Heart left ventricle (tissue), 16 donors: ENCODE measurements around the gene LMAN1L. TPM values are rescaled to one million over a fixed set of nuclear protein-coding genes. Genes with fewer than 3 reads are reported as not detected.
A peak's percentile ranks its signal among the peaks of the same experiment; 100 is the strongest.

Experiments
- ATAC-seq, 4 donors: fragments of 200-7000 bp; cut with Tn5 transposase; one replicate each; pipeline ENCODE4 v1.9.1; 2020 to 2022; ENCODE audit warnings: moderate library complexity in 4 of 4, mild to moderate bottlenecking in 3 of 4, moderate number of reproducible peaks in 1 of 4
- DNase-seq, 5 donors: peaks; one replicate each; pipeline ENCODE4 v3.0.0-alpha.2; 2020
- H3K27ac ChIP-seq, 12 donors: fragments of 200-600 bp; sonication (generic) in 4 of 12; one replicate each; pipeline versions ENCODE4 v1.5.0 to v1.8.0; 2016 to 2022; ENCODE audit warnings: mild to moderate bottlenecking in 2 of 12
- H3K27me3 ChIP-seq, 9 donors: fragments of 200-600 bp; sonication (generic) in 2 of 9; one replicate each; pipeline versions ENCODE4 v1.5.1 to v1.8.0; 2016 to 2022; ENCODE audit warnings: mild to moderate bottlenecking in 3 of 9
- H3K36me3 ChIP-seq, 9 donors: fragments of 200-600 bp; sonication (generic) in 2 of 9; one replicate each; pipeline versions ENCODE4 v1.5.0 to v1.8.0; 2018 to 2022; ENCODE audit warnings: mild to moderate bottlenecking in 2 of 9
- H3K4me1 ChIP-seq, 12 donors: fragments of 200-600 bp; sonication (generic) in 4 of 12; one replicate each; pipeline versions ENCODE4 v1.5.0 to v1.8.0; 2016 to 2022; ENCODE audit warnings: mild to moderate bottlenecking in 3 of 12
- H3K4me3 ChIP-seq, 12 donors: fragments of 200-600 bp; sonication (generic) in 4 of 12; one replicate each; pipeline versions ENCODE4 v1.5.0 to v1.8.0; 2017 to 2022; ENCODE audit warnings: mild to moderate bottlenecking in 9 of 12, moderate library complexity in 4 of 12
- H3K9me3 ChIP-seq, 12 donors: fragments of 200-600 bp; sonication (generic) in 4 of 12; one replicate each; pipeline versions ENCODE4 v1.5.0 to v1.8.0; 2016 to 2022; ENCODE audit warnings: mild to moderate bottlenecking in 1 of 12
- CTCF ChIP-seq, 12 donors: fragments of 200-600 bp; sonication (generic) in 4 of 12; IDR thresholded peaks; one replicate each; pipeline versions ENCODE4 v1.5.0 to v1.8.0; 2018 to 2022; ENCODE audit warnings: antibody characterized with exemption in 12 of 12, mild to moderate bottlenecking in 5 of 12
- POLR2A ChIP-seq, 2 donors: fragments of 450-650 bp; IDR thresholded peaks; one replicate each; pipeline ENCODE4 v1.6.1; 2017; ENCODE audit warnings: antibody characterized with exemption in 2 of 2, mild to moderate bottlenecking in 2 of 2, moderate library complexity in 2 of 2
- WGBS, 4 donors: extraction: QIAGEN DNeasy Blood & Tissue Kit in 2 of 4; methylation state at CpG; one replicate each; pipeline versions ENCODE4 v1.1.5 to v1.1.7; 2013 to 2018; 5-methylcytosine and 5-hydroxymethylcytosine counted together
- intact Hi-C, 10 donors: fragments of 100-400 bp; cut with DNase I; formaldehyde crosslinking; loops; one replicate each; pipeline versions ENCODE4 v1.11.1 to v1.14.2; 2022
- polyA plus RNA-seq, 2 donors: library from polyadenylated mRNA; stranded (reverse); fragments of 200-250 nt; gene quantifications; one replicate each; pipeline ENCODE4 v1.2.3, GENCODE V29; 2013
- total RNA-seq, 9 donors: library from RNA; depleted of rRNA in 2 of 9; stranded (reverse); fragments of >200 nt in 2 of 9; fragmentation: NEBNext Ultra II Directional in 3 of 9; extraction: Animal tissue kit (Norgen Biotek cat#: 25700) in 3 of 9; gene quantifications; one replicate each; pipeline versions ENCODE4 v1.1.0 to v1.2.4, GENCODE V29; 2016 to 2023
- donor health status: ischemic (EF 13 %, LVEDD 7.1; RV severe dilation, severe dysfunction).
- donor health status: healthy with polysubstance abuse.
- donor health status: DM: no; HTN: yes; CAD: no.
- donor health status: DM: no; HTN: no; CAD: no.
- donor health status: ischemic (EF 25% LVEDD 6.9; RV normal size, moderate dysfunction).
- donor health status: ischemic (EF 25% LVEDD 5.7; RV mildly dilated, moderate dysfunction).
- donor health status: healthy.
- donor health status: DM: yes; HTN: yes; CAD: no.
- donor health status: ischemic (EF 35%, LVEDD 5.7; RV mildly dilated, moderate dysfunction).
- donor health status: nonischemic (EF 11% LVEDD 7.7; RV severe dilation, severe dysfunction).
- donor health status: DM: yes; HTN: yes; CAD: no.
- donor health status: PGD.
- donor health status: ischemic (EF 29% LVEDD 5.4; RV normal size, mild dysfunction).
- donor health status: nonischemic (EF 23%, LVEDD 6.1; RV moderate dilation, normal function).

Gene LMAN1L
- total and polyA plus RNA-seq, 11 donors = 0.19 to 16.3 (median 6.8) TPM; not detected in 1

- H3K27me3 ChIP-seq = no peaks in the 10 kb centered on the region
- peaks cover 10 to 86% (median 28%) of the 10 kb centered on the region in 12 donors for H3K4me1 ChIP-seq
- no peaks in the 10 kb centered on the region for H3K36me3 ChIP-seq
- intact Hi-C loops = no loop called here
- ATAC-seq (no peak), DNase-seq (no peak)
- 86 to 92% (median 90%) methylated on average over 6 of the region's 6 CpGs for WGBS, 4 donors
- no peaks in the 10 kb centered on the region for H3K9me3 ChIP-seq
- peak overlapping the region in 1 of 12 donors; percentile 27 for H3K4me3 ChIP-seq
- H3K27ac ChIP-seq = peak overlapping the region in 3 of 12 donors; percentile 9 to 97 (median 17)
- TF ChIP-seq CTCF (IDR thresholded peaks at IDR 0.05) (no peak), POLR2A (IDR thresholded peaks at IDR 0.05) (no peak)
These were observed 34.7 kb upstream of the LMAN1L start for GRCh38 chr15:74777769-74778598.

DNA sequence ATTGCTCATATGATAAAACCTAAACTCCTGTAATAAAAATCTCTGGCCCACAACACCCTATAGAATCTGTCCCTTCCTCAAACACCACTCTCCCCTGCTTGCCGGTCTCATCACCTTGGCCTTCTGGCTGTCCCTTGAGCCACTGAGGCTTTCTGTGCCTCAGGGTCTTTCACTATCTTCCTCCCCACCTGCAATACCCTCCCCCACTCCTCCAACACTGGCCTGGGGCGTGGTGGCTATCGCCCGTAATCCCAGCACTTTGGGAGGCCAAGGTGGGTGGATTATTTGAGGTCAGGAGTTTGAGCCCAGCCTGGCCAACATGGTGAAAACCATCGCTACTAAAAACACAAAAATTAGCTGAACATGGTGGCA, 34.0 kb upstream of the LMAN1L start:
- peak overlapping the region in 1 of 12 donors; percentile 97 for H3K27ac ChIP-seq
- no peak for DNase-seq
- 91 to 100% (median 96%) methylated on average over 5 of the region's 5 CpGs for WGBS, 4 donors

DNA sequence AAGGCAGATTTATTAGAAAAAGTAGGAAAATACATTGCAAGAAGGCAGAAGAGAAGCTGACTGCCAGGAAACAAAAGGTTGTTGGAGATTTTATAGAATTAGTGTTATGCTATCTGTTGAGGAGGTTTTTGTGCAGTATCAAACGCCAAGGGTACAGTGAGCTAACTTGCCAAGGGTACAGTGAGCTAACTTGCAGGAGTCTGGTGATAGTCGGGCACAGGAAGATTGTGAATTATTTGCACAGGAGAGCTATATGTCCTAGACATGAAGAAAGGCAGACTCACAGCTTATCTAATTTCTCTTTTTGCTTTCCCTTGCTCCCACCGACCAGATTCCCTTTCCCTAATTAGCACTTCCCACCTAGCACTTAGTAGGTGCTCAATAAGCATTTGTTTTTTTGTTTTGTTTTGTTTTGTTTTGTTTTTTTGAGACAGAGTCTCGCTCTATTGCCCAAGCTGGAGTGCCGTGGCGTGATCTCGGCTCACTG, 33.4 kb upstream of the LMAN1L start:
- no peak for ATAC-seq
- Histone ChIP-seq H3K27ac (peak overlapping the region in 1 of 12 donors; percentile 97), H3K4me1 (peaks cover 20 to 90% (median 41%) of the 10 kb centered on the region in 12 donors), H3K4me3 (no peak overlapping the region), H3K27me3 (no peaks in the 10 kb centered on the region), H3K9me3 (no peaks in the 10 kb centered on the region), H3K36me3 (no peaks in the 10 kb centered on the region)
- intact Hi-C loops = no loop called here
- WGBS, 4 donors = 84 to 88% (median 86%) methylated on average over 7 of the region's 7 CpGs
- no peak for TF ChIP-seq CTCF (IDR thresholded peaks at IDR 0.05)
- DNase-seq = no peak

More for the DNA sequence above, 34.0 kb upstream of the LMAN1L start:
- Histone ChIP-seq H3K4me3 (no peak overlapping the region), H3K9me3 (no peaks in the 10 kb centered on the region), H3K27me3 (no peaks in the 10 kb centered on the region), H3K4me1 (peaks cover 15 to 90% (median 34%) of the 10 kb centered on the region in 12 donors), H3K36me3 (no peaks in the 10 kb centered on the region)
- intact Hi-C loops = no loop called here
- ATAC-seq = no peak
- no peak for TF ChIP-seq CTCF (IDR thresholded peaks at IDR 0.05)
- TF ChIP-seq POLR2A (IDR thresholded peaks at IDR 0.05) = no peak
